Measurements from ENCODE around the gene GH1.

The GH1 gene

GRCh38 chr17:63944736-63945499 is 26.3 kb upstream of the GH1 start:
- no peak for DNase-seq

GRCh38 chr17:63943745-63944144 is 25.1 kb upstream of the GH1 start:
- DNase-seq = no peak

GRCh38 chr17:63942309-63942985 is 23.8 kb upstream of the GH1 start:
- DNase-seq = no peak

- DNase-seq = no peak
These were observed 23.1 kb upstream of the GH1 start for GRCh38 chr17:63941751-63942150.

- DNase-seq = no peak
These were observed 22.5 kb upstream of the GH1 start for GRCh38 chr17:63941162-63941561.

- no peak for DNase-seq
These were observed 21.9 kb upstream of the GH1 start for GRCh38 chr17:63940584-63940983.

GRCh38 chr17:63939884-63940283 is 21.2 kb upstream of the GH1 start:
- no peak for DNase-seq

GRCh38 chr17:63939401-63939800 is 20.8 kb upstream of the GH1 start:
- DNase-seq = no peak

- DNase-seq = no peak
These were observed 19.3 kb upstream of the GH1 start for GRCh38 chr17:63937920-63938319.

GRCh38 chr17:63937319-63937718 is 18.7 kb upstream of the GH1 start:
- no peak for DNase-seq

- DNase-seq = no peak
These were observed 15.8 kb upstream of the GH1 start for GRCh38 chr17:63934183-63935112.

- DNase-seq = no peak
These were observed 15.0 kb upstream of the GH1 start for GRCh38 chr17:63933598-63933997.

GRCh38 chr17:63932721-63933120 is 14.1 kb upstream of the GH1 start:
- DNase-seq = no peak

- DNase-seq = no peak
These were observed 13.4 kb upstream of the GH1 start, which contains the start of gene CD79B for GRCh38 chr17:63931981-63932561. Gene CD79B, minus strand, starts transcription at chr17:63932331. Its CDS starts 70 bp downstream, at chr17:63932261.

- DNase-seq = no peak
These were observed 12.4 kb upstream of the GH1 start for GRCh38 chr17:63930951-63931575.

- no peak for DNase-seq
These were observed 11.5 kb upstream of the GH1 start for GRCh38 chr17:63929860-63930766.

- DNase-seq = no peak
These were observed 10.5 kb upstream of the GH1 start for GRCh38 chr17:63928966-63929695.

GRCh38 chr17:63928172-63928666 is 9.6 kb upstream of the GH1 start:
- DNase-seq = no peak

GRCh38 chr17:63927464-63928171 is 9.0 kb upstream of the GH1 start:
- no peak for DNase-seq

GRCh38 chr17:63926164-63926563 is 7.5 kb upstream of the GH1 start:
- no peak for DNase-seq
